SH-SY5Y (cell line): ENCODE data around the gene HOXD9.

ENCODE experiments used
- GATA2 ChIP-seq: IDR thresholded peaks from 2 replicates; pipeline ENCODE4 v1.6.1; 2011; ENCODE audit warnings: mild to moderate bottlenecking, low read depth, low read length
- GATA3 ChIP-seq: IDR thresholded peaks from 2 replicates; pipeline ENCODE4 v1.6.1; 2011; ENCODE audit warnings: low read depth, mild to moderate bottlenecking, low read length, moderate library complexity

- TF ChIP-seq GATA3 (no peak), GATA2 (no peak)
Measured at GRCh38 chr2:176137252-176137580, 14.7 kb downstream of the HOXD9 start.
